HCT116 (cell line): Measurements from ENCODE around the gene SLC22A2.

Source experiments
- POLR2AphosphoS5 ChIP-seq: IDR thresholded peaks from 2 replicates; pipeline ENCODE4 v1.6.1; 2011; ENCODE audit warnings: mild to moderate bottlenecking, low read depth, low read length, moderate library complexity
- TF ChIP-seq, protein P1 (sequence below), 3 experiments: fragments of 200-600 bp in 1 of 3; sonication (generic) in 1 of 3; IDR thresholded peaks in 2 of 3; conservative IDR thresholded peaks in 1 of 3; 2 replicates each; pipeline ENCODE4 v1.5.1; 2012 to 2017; ENCODE audit warnings: low read depth in 2 of 3, low read length in 2 of 3, antibody characterized with exemption in 1 of 3, borderline replicate concordance in 1 of 3, control low read depth in 1 of 3, mild to moderate bottlenecking in 1 of 3, mixed read lengths in 1 of 3, mixed run types in 1 of 3, moderate library complexity in 1 of 3; ENCODE audit not compliant: insufficient read depth in 1 of 3

DNA sequence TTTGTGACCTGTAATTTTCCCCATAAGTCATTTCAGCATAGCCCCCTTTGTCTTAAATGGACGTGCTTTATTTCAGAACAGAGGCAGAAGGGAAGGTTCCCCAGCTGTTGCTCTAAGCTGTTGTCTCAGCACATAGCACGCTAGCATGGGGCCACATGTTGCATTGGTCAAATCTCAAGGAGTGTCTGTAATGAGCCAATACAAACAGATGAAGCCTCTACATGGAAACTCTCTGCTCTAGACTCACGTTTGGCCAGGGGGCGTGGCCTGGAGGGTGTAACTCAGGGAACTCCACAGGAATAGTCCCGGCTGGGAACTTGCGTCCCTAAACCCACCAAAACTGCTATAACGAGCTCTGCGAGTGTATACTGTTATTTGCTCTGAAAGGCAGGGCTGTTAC, 35.2 kb upstream of the SLC22A2 start:
- TF ChIP-seq POLR2AphosphoS5 = no peak
- TF ChIP-seq, protein P1, sequence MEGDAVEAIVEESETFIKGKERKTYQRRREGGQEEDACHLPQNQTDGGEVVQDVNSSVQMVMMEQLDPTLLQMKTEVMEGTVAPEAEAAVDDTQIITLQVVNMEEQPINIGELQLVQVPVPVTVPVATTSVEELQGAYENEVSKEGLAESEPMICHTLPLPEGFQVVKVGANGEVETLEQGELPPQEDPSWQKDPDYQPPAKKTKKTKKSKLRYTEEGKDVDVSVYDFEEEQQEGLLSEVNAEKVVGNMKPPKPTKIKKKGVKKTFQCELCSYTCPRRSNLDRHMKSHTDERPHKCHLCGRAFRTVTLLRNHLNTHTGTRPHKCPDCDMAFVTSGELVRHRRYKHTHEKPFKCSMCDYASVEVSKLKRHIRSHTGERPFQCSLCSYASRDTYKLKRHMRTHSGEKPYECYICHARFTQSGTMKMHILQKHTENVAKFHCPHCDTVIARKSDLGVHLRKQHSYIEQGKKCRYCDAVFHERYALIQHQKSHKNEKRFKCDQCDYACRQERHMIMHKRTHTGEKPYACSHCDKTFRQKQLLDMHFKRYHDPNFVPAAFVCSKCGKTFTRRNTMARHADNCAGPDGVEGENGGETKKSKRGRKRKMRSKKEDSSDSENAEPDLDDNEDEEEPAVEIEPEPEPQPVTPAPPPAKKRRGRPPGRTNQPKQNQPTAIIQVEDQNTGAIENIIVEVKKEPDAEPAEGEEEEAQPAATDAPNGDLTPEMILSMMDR (IDR thresholded peaks at IDR 0.05 in 2 of 3, conservative IDR thresholded peaks at IDR 0.05 in 1 of 3; ENCODE audit: borderline replicate concordance in 1 of 3, insufficient read depth in 1 of 3, low read depth in 2 of 3, low read length in 2 of 3) = no peak
